AG08396 (cell line): Measurements from ENCODE around the gene TAX1BP1.
"Not testable (repeated sequence)": the region's sequence is repeated elsewhere in the genome, so short reads cannot be mapped to it uniquely, and the experiment has no call there.

Experiments used
- DNase-seq: peaks from one replicate; pipeline ENCODE4 v3.0.0; 2012; ENCODE audit warnings: low spot score, mixed read lengths

Gene TAX1BP1

DNA sequence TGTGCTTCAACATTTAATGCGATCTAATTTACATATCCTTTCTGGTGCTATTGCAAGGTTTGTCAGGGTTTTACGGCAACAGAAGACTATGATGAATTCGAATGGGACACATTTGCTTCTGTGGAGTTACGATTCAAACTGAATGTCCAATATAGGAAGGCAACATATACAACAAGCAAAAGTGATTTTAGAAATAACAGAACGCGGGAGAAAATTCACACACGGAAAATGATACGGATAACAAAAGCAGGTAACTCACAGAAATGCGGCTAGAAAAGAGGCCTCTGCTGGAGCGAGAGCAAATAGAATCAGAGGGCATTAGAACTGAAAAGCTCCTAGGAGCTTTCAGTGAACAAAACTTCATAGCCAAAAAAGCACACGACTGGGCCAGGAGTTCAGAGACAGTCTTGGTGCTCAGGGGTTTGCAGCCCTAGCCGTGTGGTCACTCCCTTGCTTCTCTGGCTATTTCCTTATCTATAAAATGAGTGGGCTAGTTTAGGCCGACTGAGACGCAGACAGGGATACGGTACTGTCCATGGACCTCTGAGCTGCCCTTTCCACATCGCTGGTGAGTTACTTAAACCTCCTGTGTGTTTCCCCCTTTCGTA is 557 bp upstream of the TAX1BP1 start:
- DNase-seq = no peak

DNA sequence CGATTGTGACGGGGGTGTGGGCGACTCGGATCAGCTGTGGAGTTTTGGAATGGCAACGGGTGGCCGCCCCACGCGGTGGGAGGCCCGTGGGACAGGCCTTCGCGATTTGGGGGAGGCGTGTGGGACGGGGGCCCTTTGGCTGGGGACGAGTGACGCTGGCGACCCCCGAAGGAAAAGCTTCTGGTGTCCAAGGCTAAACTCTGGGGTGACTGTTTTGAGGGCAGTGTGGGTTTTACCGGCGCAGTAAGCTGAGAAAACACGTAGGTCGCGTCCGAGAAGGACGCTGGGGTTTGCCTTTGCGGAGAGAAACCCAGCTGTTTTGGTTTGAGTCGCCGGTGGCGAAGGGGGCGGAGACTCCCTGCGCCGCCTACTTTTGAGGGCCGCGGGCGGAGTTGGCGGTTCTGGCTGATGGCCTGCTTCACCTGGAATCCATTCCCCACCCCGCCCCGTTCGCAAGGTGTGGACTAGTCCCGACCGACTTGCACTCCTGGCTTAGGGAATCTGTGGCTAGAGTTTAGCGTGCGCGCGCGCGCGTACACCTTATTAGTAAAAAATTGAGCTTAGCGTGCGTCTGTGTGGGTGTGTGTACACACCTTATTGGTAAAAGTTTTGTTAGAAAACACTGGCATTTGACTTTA is 606 bp downstream of the TAX1BP1 start:
- peak; percentile 82 for DNase-seq

DNA sequence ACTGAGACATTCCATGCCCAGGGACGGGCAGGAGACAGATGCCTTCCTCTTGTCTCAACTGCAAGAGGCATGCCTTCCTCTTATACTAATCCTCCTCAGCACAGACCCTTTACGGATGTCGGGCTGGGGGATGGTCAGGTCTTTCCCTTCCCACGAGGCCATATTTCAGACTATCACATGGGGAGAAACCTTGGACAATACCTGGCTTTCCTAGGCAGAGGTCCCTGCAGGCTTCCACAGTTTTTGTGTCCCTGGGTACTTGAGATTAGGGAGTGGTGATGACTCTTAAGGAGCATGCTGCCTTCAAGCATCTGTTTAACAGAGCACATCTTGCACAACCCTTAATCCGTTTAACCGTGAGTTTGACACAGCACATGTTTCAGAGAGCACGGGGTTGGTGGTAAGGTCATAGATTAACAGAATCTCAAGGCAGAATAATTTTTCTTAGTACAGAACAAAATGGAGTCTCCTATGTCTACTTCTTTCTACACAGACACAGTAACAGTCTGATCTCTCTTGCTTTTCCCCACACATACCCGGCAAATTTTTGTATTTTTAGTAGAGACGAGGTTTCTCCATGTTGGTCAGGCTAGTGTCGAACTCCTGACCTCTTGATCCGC is 2.2 kb downstream of the TAX1BP1 start:
- DNase-seq = not testable (repeated sequence)

DNA sequence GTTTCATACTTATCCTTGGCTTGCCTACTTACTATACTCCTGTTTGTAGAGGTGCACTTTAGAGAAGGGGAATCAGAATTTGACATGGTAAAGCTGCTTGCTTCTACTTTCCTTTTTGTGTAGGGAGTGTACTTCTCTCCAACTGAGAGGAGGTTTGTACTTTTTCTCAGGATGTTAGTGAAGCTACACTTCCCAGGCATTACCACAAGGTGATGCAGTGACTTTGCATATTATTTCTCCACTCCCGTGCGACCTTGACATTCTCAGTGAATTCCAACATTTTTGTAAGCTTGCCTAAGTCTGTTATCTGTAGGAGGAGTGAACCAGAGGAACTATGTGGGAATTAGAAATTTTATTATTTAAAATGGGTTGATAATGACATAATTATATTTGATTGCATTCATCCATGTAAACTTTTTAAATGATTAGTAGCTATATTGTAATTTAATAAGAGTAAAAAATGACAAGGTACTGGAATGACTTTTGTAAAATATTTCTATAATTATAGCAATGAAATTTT is 5.2 kb downstream of the TAX1BP1 start:
- DNase-seq = peak; percentile 46

DNA sequence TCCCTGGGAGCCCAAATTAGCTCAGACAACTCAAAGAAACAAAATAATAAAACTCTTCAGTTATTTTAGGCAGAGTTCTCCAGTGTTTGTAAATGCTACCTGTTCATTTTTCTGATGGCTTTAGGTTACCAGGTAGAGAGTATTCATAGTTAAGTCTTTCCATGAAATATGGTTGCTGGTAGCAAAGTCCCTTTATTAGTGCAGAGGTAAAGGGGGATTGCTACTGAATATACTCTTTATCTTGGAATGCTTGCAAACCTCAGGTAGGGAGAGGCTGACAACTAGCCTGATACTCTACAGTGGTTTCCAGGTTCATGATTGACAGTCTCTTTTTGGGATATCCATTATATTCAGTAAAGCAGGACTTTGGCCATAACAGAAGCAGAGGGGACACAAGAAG is 6.5 kb downstream of the TAX1BP1 start:
- no peak for DNase-seq

DNA sequence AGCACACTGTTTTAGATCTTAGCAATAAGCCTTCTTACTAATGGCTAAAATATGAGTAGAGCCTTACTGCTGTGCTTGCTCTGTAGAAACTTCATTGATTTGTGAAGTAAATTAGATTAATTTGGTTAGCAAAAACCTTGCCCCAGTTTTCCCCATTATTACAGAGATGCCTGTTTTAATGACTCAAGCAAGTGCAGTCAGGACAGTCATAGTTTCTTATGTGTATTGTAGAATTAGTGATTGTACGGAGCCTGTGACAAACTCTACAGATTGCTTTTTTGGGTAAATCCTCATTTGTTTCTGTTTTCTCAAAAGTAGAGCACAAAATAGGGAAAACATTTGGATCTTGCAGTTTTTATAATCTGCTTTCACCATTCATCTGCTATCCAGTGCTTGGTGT is 7.0 kb downstream of the TAX1BP1 start:
- no peak for DNase-seq

DNA sequence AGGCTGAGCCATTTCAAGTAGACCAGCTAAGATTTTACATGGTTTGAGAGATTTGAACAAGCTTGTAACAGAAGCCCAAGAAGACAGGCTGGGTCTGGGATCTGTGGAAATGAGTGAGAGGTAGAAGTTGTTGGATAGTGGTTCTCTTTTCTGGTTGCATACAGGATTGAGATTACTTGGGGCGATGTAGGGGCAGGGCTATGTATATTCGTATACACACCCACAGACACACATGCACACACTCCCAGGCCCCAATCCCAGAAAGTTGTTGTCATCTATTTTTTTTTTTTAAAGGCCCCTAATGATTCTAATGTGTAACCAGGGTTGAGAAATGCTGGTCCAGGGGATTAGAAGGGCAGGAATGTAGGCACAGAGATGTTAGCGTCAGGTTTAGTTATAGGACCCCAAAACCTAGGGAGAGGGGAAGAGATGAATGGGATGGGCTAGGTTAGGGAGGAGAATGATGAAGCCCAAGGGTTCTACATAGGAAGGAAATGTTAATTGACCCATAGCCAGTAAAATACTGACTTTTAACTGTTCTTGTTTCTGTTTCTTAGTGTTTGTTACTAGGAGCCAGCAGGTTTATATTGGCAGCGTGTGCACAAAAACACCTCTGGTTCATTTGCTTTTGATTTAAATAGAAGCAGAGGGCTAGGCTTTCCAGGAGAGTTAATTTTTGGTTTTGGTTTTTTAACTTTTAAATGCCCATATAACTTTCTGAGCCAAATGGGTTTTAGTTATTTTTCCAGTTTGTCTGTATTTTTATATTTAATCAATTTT is 7.8 kb downstream of the TAX1BP1 start:
- DNase-seq = no peak

DNA sequence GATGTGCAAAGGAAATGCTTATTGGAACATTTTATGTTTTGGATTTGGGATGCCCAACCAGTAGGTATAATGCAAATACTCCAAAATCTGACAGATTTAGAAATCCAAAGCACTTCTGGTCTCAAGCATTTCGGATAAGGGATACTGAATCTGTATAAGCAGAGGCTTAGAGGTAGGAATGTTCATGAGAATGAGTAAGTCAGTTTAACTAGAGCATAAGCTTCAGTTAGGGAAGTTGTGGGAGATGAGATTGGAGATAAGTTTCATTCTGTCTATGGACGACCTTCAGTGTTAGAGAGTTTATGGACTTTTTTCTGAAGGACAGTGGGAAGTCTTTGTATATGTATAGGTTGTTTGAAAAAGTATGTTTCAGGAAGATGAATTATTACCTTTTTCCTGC is 10.4 kb downstream of the TAX1BP1 start:
- DNase-seq = no peak

DNA sequence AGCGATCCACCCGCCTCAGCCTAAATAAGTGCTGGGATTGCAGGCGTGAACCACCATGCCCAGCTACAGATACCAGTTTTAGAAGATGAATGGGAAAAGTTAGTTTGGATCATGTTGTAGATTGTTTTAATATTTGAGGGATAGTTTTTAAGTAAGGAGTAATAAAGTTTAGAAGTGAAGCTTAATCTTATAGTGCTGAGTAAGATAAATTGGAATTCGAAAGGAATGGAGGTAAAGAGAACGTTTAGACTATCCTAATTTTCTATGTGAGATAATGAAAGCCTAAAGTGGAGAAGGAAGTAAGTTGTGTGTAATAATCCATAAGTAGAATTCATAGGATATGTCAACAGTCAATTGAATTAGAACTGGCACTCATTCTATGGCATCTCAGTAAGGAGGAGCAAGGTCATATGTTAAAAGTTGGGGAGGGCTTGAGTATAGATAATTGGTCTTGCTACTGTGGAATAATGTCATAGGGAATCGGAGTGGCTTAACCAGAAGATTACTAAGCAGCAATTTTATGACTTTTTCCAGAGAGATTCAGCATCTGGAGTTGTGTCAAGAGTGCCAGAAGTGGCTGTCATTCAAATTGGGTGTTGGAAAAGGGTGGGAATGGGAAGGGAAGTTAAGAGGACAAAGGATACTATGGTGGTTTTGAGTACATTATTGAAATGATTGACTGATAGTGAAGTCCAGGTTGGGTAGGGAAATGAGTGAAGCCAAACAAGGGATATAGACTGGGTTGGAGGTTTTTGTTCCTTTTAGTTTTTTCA is 12.1 kb downstream of the TAX1BP1 start:
- no peak for DNase-seq

DNA sequence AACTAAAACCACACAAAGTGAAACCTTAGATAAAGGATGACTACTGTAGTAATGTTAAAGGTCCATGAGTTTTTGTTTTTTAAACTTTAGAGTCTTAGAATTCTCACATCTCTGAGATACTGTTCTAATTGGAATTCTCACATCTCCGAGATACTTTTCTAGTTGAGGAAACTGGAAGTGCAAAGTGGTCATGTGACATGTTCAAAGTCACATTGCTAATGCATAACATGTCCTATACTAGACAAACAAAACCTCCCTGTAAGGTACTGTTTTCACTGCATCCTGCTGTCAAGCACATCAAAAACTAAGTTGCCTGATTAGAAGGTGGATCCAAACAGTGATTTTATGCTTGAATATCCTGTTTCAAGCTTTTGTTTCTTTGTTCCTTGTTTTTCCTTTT is 13.9 kb downstream of the TAX1BP1 start:
- DNase-seq = no peak

DNA sequence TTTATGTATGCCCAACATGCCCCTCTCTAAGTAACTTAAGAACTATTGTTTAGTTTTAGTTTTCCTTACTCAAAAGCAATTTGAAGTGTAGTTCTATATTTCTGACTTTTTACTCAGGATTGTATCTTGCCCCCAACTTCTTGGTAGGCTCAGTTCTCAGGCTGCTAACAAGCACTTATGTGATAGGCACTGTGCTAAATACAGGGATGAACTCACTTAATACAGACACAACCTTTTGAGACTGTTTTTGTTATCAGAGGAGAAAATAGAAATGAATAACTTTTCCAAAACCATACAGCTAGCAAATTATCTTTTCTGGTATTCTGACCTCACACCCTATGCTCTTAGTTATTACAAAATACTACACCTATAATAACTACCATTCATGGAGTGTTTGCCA is 16.3 kb downstream of the TAX1BP1 start:
- DNase-seq = no peak

DNA sequence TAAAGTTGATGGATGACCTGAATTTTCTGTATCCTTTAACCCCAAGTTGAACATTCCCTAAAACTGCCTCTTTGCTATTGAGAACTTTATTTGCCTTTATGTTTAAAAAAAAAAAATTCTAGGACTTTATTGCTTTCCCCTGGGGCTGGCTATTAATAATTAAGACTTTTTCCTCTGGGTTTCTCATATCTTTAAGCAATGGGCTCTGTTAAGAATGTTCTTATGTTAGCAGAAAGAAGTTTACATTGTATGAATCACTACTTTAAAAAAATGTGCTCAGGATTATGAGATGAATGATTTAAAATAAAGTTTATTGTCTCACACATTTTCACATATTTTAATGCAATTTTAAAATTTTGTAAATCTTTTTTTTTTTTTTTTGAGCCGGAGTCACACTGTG is 19.5 kb downstream of the TAX1BP1 start:
- no peak for DNase-seq

DNA sequence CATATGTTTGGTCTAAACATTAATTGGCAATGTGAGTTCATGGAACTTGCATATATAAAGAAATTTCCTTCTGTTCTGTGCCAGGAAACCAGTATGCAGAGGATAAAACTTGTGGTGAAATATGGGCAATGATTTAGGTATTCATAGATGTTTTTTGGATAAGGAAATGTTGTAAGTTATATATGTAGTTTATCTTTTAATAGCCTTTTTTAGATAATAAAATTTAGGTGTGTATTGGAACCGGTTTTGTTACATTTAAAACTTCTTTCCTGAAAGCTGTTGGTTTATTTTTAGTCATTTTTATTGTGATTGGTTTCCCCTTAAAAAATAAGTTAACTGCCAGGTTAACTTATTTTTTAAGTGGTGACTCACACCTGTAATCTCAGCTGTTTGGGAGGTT is 22.1 kb downstream of the TAX1BP1 start:
- no peak for DNase-seq

DNA sequence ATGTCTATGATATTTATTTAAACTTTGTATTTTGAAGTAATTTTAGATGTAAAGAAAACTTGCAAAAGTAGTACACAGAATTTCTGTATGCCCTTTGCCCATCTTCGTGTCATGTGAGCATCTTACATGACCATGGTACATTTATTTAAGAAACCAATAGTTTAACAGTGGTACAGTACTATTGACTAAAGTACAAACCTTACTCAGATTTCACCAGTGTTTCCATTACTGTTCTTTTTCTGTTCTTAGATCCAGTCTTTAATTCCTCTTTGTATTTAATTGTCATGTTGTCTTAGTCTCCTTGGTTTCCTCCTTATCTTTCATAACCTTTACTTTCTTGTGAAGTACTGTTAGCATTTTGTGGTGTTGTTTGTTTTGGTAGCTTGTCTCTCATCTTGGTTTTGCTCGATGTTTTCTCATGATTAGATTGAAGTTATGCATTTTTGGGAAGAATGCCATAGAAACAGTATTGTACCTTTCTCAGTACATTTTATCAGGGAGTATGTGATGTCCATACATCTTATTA is 24.1 kb downstream of the TAX1BP1 start:
- DNase-seq = no peak

DNA sequence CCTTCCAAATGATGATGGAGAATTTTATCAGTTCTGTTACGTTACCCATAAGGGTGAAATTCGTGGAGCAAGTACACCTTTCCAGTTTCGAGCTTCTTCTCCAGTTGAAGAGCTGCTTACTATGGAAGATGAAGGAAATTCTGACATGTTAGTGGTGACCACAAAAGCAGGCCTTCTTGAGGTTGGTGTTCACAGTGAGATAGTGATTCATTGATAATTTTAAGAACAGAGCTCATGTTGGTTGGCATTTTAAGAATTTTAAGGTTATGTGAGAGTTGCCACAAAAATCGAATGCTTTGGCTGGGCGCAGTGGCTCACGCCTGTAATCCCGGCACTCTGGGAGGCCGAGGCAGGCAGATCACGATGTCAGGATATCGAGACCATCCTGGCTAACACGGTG is 25.9 kb downstream of the TAX1BP1 start:
- no peak for DNase-seq

DNA sequence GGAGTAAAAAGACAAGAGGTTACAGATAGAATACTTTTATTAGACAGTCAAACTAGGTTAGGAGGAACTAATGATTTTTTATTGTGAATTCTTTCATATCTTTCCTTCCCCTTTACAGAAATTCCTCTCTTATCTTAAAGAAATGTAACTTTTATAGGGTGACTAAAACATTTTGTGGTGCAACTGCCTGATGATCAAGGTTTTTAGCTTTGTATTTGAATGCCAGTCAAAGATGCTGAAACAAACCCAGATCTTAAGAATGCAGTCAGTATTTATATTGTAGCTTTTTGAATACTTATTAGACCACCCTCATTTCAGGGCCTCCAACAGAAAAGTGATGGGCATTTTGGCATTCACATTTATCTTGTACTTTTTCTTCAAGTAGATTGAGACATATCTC is 27.4 kb downstream of the TAX1BP1 start:
- DNase-seq = no peak

DNA sequence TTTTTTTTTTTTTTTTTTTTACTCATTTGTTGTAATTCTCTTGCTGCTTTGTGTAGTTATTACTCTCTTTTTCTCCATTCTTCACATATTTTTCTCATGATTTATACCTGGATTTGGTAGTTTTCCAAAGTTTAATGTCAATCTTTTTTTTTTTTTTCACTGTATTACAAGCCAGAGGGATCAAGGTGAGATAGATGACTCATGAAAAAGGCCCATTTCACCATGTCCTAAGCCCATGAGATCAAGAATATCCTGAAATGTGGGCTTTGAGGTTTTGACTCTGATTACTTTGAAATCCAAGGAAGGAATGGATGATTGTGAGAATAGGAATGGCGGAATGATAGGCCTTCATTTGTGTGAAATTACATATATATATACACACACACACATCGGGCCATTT is 31.1 kb downstream of the TAX1BP1 start:
- no peak for DNase-seq

DNA sequence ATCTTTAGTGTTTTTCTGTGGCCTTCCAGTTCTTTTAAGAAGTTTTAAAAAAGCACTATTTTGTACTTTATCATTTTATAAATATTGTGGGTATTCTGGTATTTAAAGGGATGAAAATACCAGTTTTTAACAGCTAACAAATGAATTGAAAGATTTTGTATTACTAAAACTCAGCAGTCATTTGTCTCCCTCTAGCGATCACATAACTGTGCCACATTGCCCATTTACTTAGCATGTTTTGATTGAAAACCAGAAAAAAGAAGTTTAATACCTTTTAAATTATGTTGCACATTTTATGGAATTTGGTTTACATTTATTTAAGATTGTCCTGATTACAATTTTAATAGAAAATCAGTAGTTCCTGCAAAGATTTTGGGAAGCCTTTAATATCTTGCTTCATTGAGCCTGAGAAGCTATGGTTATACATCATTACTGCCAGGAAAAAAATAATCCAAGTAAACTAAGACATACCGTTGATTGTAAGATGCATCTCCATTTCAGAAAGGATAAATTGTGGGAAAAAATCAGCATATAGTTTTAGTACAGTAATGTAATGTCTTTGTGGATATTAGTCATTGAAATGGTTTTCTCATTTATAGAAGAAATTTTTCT is 34.9 kb downstream of the TAX1BP1 start:
- peak; percentile 10 for DNase-seq

DNA sequence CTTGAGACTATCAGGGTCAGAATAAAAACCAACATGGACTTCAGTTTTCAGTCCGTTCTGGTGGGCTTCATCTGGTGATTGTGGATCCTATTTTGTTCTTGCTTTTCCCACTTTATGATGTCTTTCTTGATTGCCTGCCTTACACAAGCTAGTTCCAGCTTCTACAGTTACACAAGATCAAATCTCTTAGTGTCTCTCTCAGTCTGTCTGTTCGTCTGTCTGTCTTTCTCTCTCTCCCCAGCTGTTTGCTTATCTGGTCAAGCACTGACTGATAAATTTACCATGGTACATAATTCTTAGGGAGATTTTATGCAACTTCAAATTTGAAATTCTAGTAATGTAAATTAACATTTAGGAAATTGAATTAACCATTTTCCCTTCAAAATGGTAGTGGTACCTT is 35.8 kb downstream of the TAX1BP1 start:
- no peak for DNase-seq

DNA sequence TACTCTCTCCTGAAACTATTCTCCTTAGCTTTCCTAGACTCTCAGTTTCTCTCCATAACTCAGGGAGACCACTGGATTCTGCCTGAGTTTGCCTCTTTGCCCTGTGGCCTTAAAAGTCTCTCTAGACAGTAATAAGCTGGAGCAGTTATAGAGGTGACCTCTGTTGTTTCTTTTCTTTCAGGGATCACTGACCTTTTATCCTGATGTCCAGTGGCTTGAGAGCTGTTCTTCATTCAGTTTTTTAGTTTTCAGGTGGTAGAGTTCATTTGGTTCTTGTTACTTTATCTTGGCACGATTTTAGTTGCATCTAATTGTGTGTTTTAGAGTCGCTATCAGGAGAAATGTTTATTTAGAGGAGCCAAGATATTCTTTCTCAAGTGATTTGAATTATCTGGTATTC is 37.7 kb downstream of the TAX1BP1 start:
- no peak for DNase-seq

DNA sequence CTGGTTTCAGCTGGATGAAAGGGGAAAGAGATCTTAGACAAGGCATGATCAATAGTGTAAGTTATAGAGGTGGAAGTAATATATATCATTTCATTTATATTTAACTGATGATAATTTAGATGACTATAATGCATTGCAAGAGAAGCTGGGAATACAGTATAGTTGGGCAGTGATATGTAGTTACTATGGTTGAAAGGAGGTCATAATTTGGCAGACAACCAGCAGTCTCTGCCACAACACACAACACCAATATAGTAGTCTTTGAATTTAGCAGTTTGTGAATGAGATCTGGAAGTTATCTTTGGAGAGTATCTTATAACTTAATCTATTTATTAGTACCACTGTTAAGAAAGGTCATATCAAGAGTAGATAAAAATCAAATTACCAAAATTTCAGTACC is 39.9 kb downstream of the TAX1BP1 start:
- DNase-seq = no peak
